Omental fat pad (tissue), 4 donors: ENCODE data around the gene PDSS1. TPM values are rescaled to one million over a fixed set of nuclear protein-coding genes. Genes with fewer than 3 reads are reported as not detected.

Source experiments
- ATAC-seq: fragments of 150-250 bp; one replicate; pipeline ENCODE4 v1.9.1; 2016; ENCODE audit warnings: mild to moderate bottlenecking, moderate library complexity; ENCODE audit not compliant: low FRiP score
- DNase-seq: peaks from one replicate; pipeline ENCODE4 v3.0.0-alpha.2; 2019; ENCODE audit warnings: low spot score
- CTCF ChIP-seq, 3 donors: fragments of 450-650 bp; IDR thresholded peaks; one replicate each; pipeline ENCODE4 v1.5.1; 2016 to 2017; ENCODE audit warnings: antibody characterized with exemption in 3 of 3, mild to moderate bottlenecking in 3 of 3, moderate library complexity in 2 of 3
- total RNA-seq, 4 donors: library from RNA; depleted of rRNA; stranded (reverse); fragments of >200 nt; gene quantifications; one replicate each; pipeline ENCODE4 v1.1.0, GENCODE V29; 2016

The PDSS1 gene
- total RNA-seq, 4 donors from 2014 or later: 4.5 to 14.8 (median 5.0) TPM

- no peak for TF ChIP-seq CTCF (IDR thresholded peaks at IDR 0.05)
- ATAC-seq (no peak), DNase-seq (no peak)
These were observed 68.0 kb downstream of the PDSS1 start for GRCh38 chr10:26765549-26765948.

- TF ChIP-seq CTCF (IDR thresholded peaks at IDR 0.05): no peak
These were observed 72.6 kb downstream of the PDSS1 start for GRCh38 chr10:26770069-26770468.

GRCh38 chr10:26773633-26774032, 76.1 kb downstream of the PDSS1 start:
- DNase-seq (no peak), ATAC-seq (no peak)
- no peak for TF ChIP-seq CTCF (IDR thresholded peaks at IDR 0.05)

More at GRCh38 chr10:26770069-26770468, 72.6 kb downstream of the PDSS1 start:
- ATAC-seq (no peak), DNase-seq (no peak)

- no peak for TF ChIP-seq CTCF (IDR thresholded peaks at IDR 0.05)
- ATAC-seq: no peak
These were observed 78.8 kb downstream of the PDSS1 start for GRCh38 chr10:26776258-26776657.

GRCh38 chr10:26777686-26778085, 80.2 kb downstream of the PDSS1 start:
- ATAC-seq (no peak), DNase-seq (no peak)

More at GRCh38 chr10:26776258-26776657, 78.8 kb downstream of the PDSS1 start:
- DNase-seq: no peak

GRCh38 chr10:26779176-26779860, 81.8 kb downstream of the PDSS1 start:
- TF ChIP-seq CTCF (IDR thresholded peaks at IDR 0.05): no peak
- DNase-seq: no peak
- no peak for ATAC-seq

More at GRCh38 chr10:26777686-26778085, 80.2 kb downstream of the PDSS1 start:
- TF ChIP-seq CTCF (IDR thresholded peaks at IDR 0.05): no peak
